Measurements from ENCODE around the gene CHTF8. TPM values are rescaled to one million over a fixed set of nuclear protein-coding genes. Genes with fewer than 3 reads are reported as not detected.

CHTF8 gene
- total RNA-seq, 1 experiment from 2014 or later: 70.5 TPM

DNA sequence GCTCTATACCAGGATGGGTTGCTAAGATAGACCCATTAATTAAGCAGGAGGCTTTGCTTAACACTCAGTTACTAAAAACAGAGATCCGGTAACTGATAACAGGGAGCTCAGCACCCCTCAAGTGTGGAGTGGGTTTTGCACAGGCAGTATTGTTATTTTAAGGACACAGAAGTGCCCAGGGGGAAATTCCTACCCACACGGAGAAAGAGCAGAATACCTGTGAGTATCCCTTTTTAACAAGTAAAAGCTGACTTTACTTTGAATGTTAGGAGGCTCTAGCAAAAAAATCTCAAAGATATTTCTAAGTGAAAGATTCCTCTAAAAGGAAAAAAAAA, 59.8 kb downstream of the CHTF8 start:
- no peak for DNase-seq (ENCODE audit: low read depth, low spot score)
- in situ Hi-C loops (cut with HindIII; ENCODE audit: low pct_unique_long_range_greater_than_20kb, low sequenced_read_pairs): no loop called here

DNA sequence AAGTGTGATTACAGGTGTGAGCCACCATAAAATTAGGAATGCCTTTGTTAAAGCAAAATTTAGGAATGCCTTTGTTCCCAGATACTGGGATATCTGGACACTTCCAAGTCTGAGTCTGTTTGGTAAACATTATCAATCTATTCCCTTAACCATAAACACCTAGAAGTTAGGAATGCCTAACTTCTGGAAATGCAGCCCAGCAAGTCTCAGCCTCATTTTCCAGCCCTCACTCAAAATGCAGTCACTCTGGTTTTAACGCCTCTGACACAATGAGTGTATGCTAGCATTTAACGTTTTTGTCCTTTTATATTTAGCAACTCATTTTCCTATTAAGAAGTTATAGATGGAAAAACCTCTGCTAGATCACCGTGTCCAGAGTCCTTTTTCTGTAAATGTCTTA, 61.4 kb downstream of the CHTF8 start:
- in situ Hi-C loops (cut with HindIII; ENCODE audit: low pct_unique_long_range_greater_than_20kb, low sequenced_read_pairs): no loop called here
- no peak for DNase-seq (ENCODE audit: low read depth, low spot score)

DNA sequence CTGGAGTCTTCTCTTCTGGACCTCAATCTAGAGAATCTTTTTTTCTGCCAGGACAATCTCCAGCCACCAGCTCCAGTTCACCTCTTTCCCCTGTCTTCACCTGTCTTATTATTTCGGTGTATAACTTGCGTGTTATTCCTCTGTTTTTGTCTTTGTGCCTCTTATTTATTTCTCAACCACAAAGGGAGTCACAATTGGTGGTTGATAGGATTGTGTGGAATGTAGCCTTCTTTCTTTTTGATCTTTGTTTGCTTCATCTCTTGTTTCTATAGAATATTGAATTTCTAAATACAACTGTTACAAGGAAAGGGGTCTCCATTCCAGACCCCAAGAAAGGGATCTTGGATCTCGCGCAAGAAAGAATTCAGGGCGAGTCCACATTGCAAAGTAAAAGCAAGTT, 62.9 kb downstream of the CHTF8 start:
- in situ Hi-C loops (cut with HindIII; ENCODE audit: low pct_unique_long_range_greater_than_20kb, low sequenced_read_pairs): no loop called here
- DNase-seq (ENCODE audit: low read depth, low spot score): no peak

Small RNAs within 50 kb of the gene (small RNA-seq; reads per million reads assigned to genes)
- 0 reads per million in 2 experiments for gene RNU6-22P

Other genes with a start within 250 kb of the CHTF8 start
- 0.05 and 0.32 TPM in 2 replicates for gene HAS3, start 26.9 kb downstream of the CHTF8 start, total RNA-seq (2014; rRNA removed; shearing (Covaris generic))
- gene UTP4, start 61 bp upstream of the CHTF8 start, total RNA-seq (2014; rRNA removed; shearing (Covaris generic)): 24.7 and 26.6 TPM in 2 replicates
- gene SNTB2, start 54.6 kb upstream of the CHTF8 start, total RNA-seq (2014; rRNA removed; shearing (Covaris generic)): 9.1 and 9.7 TPM in 2 replicates
- 19.5 and 22.4 TPM in 2 replicates for gene VPS4A, start 178.8 kb upstream of the CHTF8 start, total RNA-seq (2014; rRNA removed; shearing (Covaris generic))
- 31.9 and 39.2 TPM in 2 replicates for gene PDF, start 198.0 kb upstream of the CHTF8 start, total RNA-seq (2014; rRNA removed; shearing (Covaris generic))
- 38.5 and 45.0 TPM in 2 replicates for gene COG8, start 207.0 kb upstream of the CHTF8 start, total RNA-seq (2014; rRNA removed; shearing (Covaris generic))
- gene NIP7, start 207.2 kb upstream of the CHTF8 start, total RNA-seq (2014; rRNA removed; shearing (Covaris generic)): 22.8 and 34.1 TPM in 2 replicates
- not detected in 2 replicates for gene TMED6, start 219.2 kb upstream of the CHTF8 start, total RNA-seq (2014; rRNA removed; shearing (Covaris generic))